ENCODE measurements around the gene CCDC17.

DNA sequence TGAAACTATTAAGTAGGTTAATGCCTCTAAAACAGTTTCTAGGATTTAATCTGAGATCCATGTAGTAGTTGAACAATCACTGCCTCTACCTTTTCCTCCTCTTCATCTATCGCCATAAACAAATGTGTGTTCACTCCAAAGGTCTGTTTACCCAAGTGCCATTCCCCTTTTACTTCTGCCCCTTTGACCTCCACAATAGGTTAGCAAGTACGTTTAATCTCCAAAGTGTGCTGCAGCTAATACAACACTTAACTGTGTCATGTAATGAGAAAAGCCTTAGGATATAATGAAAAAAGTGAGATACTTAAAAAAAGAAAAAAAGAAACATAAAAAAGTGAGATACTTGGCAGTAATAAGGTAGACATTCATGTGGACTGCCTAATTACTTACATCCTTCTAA, 34.3 kb upstream of the CCDC17 start:
- TF ChIP-seq YY1 (IDR thresholded peaks at IDR 0.05), result peak; percentile 75
- TF ChIP-seq, protein P1, sequence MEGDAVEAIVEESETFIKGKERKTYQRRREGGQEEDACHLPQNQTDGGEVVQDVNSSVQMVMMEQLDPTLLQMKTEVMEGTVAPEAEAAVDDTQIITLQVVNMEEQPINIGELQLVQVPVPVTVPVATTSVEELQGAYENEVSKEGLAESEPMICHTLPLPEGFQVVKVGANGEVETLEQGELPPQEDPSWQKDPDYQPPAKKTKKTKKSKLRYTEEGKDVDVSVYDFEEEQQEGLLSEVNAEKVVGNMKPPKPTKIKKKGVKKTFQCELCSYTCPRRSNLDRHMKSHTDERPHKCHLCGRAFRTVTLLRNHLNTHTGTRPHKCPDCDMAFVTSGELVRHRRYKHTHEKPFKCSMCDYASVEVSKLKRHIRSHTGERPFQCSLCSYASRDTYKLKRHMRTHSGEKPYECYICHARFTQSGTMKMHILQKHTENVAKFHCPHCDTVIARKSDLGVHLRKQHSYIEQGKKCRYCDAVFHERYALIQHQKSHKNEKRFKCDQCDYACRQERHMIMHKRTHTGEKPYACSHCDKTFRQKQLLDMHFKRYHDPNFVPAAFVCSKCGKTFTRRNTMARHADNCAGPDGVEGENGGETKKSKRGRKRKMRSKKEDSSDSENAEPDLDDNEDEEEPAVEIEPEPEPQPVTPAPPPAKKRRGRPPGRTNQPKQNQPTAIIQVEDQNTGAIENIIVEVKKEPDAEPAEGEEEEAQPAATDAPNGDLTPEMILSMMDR (IDR thresholded peaks at IDR 0.05; ENCODE audit: low read depth, low read length, missing input control), result no peak
- TF ChIP-seq TAF1 (conservative IDR thresholded peaks at IDR 0.05), result no peak
- TF ChIP-seq, protein P2, sequence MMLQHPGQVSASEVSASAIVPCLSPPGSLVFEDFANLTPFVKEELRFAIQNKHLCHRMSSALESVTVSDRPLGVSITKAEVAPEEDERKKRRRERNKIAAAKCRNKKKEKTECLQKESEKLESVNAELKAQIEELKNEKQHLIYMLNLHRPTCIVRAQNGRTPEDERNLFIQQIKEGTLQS (IDR thresholded peaks at IDR 0.05), result no peak
- TF ChIP-seq, protein P3, sequence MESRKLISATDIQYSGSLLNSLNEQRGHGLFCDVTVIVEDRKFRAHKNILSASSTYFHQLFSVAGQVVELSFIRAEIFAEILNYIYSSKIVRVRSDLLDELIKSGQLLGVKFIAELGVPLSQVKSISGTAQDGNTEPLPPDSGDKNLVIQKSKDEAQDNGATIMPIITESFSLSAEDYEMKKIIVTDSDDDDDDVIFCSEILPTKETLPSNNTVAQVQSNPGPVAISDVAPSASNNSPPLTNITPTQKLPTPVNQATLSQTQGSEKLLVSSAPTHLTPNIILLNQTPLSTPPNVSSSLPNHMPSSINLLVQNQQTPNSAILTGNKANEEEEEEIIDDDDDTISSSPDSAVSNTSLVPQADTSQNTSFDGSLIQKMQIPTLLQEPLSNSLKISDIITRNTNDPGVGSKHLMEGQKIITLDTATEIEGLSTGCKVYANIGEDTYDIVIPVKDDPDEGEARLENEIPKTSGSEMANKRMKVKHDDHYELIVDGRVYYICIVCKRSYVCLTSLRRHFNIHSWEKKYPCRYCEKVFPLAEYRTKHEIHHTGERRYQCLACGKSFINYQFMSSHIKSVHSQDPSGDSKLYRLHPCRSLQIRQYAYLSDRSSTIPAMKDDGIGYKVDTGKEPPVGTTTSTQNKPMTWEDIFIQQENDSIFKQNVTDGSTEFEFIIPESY (IDR thresholded peaks at IDR 0.05), result peak; percentile 72
- TF ChIP-seq SP1 (IDR thresholded peaks at IDR 0.05), result peak; percentile 90
- TF ChIP-seq RAD21 (IDR thresholded peaks at IDR 0.05), result peak; percentile 44 to 65

Measured in liver (tissue), 3 donors.